K562 (cell line): Measurements from ENCODE around the gene CCDC93. TPM values are rescaled to one million over a fixed set of nuclear protein-coding genes. Genes with fewer than 3 reads are reported as not detected.

Experiments
- ATAC-seq: fragments of 200-7000 bp; cut with Tn5 transposase; 3 replicates; pipeline ENCODE4 v1.9.1; 2020; ENCODE audit warnings: moderate library complexity
- BruUV-seq: library from RNA; stranded (reverse); fragments of 400-500 nt; replicated peaks from 2 replicates; lab custom pipeline; 2021; lab: Mats Ljungman, UMichigan
- CTCF ChIA-PET: fragments of 300-600 bp; formaldehyde crosslinking; extraction: SDS; loops from one replicate; lab custom pipeline; 2021; ENCODE audit warnings: low intra/inter-chr PET ratio; lab: Yijun Ruan, JAX
- POLR2A ChIA-PET: fragments of 300-600, 350-650 bp; sonication (Branson Sonifier 250); formaldehyde crosslinking; extraction: SDS; loops from one replicate; lab custom pipeline; 2021; ENCODE audit warnings: antibody characterized with exemption, inconsistent platforms; lab: Yijun Ruan, JAX
- DNase-seq, 4 experiments: peaks; one replicate each; pipeline versions ENCODE4 v3.0.0 to v3.0.0-alpha.2; 2011 to 2018; ENCODE audit warnings: low spot score in 3 of 4, mixed read lengths in 3 of 4; ENCODE audit errors: extremely low read depth in 1 of 4
- FAIRE-seq: peaks from 2 replicates; lab custom pipeline; 2011; peaks lifted over from hg19 to GRCh38; lab: Jason Lieb, UNC
- H2AFZ ChIP-seq: 2 replicates; pipeline ENCODE4 v1.6.0; 2011; ENCODE audit warnings: low read depth, low read length, control low read depth, inconsistent platforms
- H3K27ac ChIP-seq: fragments of 200-600 bp; 3 replicates; pipeline ENCODE4 v1.8.0; 2011; ENCODE audit warnings: low read depth, mild to moderate bottlenecking, control low read depth, inconsistent platforms, low read length, moderate library complexity, mixed read lengths; ENCODE audit errors: extremely low read depth
- H3K27me3 ChIP-seq, 2 experiments: fragments of 300-600 bp in 1 of 2; 2 replicates in 1 of 2; 3 replicates in 1 of 2; pipeline versions ENCODE4 v1.6.0 to v1.8.0; 2011; ENCODE audit warnings: inconsistent platforms in 2 of 2, low read length in 2 of 2, mild to moderate bottlenecking in 1 of 2, mixed read lengths in 1 of 2, moderate library complexity in 1 of 2; ENCODE audit not compliant: control insufficient read depth in 2 of 2, insufficient read depth in 2 of 2
- H3K36me3 ChIP-seq: fragments of 300-600 bp; 3 replicates; pipeline ENCODE4 v1.8.0; 2011; ENCODE audit warnings: mild to moderate bottlenecking, low read length, inconsistent platforms; ENCODE audit not compliant: control insufficient read depth, insufficient read depth
- H3K4me1 ChIP-seq, 2 experiments: fragments of 200-600 bp in 1 of 2; replicated peaks in 1 of 2; 2 replicates in 1 of 2; 3 replicates in 1 of 2; pipeline versions ENCODE4 v1.5.1 to v1.8.0; 2011; ENCODE audit warnings: inconsistent platforms in 2 of 2, low read length in 2 of 2, mild to moderate bottlenecking in 1 of 2, mixed read lengths in 1 of 2, moderate library complexity in 1 of 2; ENCODE audit not compliant: control insufficient read depth in 2 of 2, insufficient read depth in 2 of 2
- H3K4me2 ChIP-seq: 2 replicates; pipeline ENCODE4 v1.6.1; 2011; ENCODE audit warnings: low read length, control low read depth, inconsistent platforms, mixed read lengths; ENCODE audit not compliant: insufficient read depth
- H3K4me3 ChIP-seq: fragments of 200-600 bp; sonication (generic), shearing (Covaris generic); 2 replicates; pipeline ENCODE4 v1.5.1; 2016; ENCODE audit warnings: control low read depth, inconsistent platforms
- H3K79me2 ChIP-seq: fragments of 200-600 bp; 3 replicates; pipeline ENCODE4 v1.8.0; 2011; ENCODE audit warnings: low read length, inconsistent platforms; ENCODE audit not compliant: control insufficient read depth, insufficient read depth
- H3K9ac ChIP-seq, 2 experiments: 2 replicates each; pipeline versions ENCODE4 v1.6.0 to v1.6.1; 2011; ENCODE audit warnings: low read depth in 2 of 2, low read length in 2 of 2, control low read depth in 1 of 2, inconsistent platforms in 1 of 2, mild to moderate bottlenecking in 1 of 2, mixed read lengths in 1 of 2; ENCODE audit not compliant: insufficient read depth in 1 of 2
- H3K9me1 ChIP-seq: one replicate; pipeline ENCODE4 v1.6.0; 2011; ENCODE audit warnings: inconsistent platforms, mild to moderate bottlenecking, low read length, moderate library complexity; ENCODE audit not compliant: control insufficient read depth, insufficient read depth
- H3K9me3 ChIP-seq: replicated peaks from 2 replicates; pipeline ENCODE4 v1.5.1; 2011; ENCODE audit warnings: low read depth, low read length, inconsistent platforms; ENCODE audit not compliant: control insufficient read depth, insufficient read depth
- H4K20me1 ChIP-seq: replicated peaks from 2 replicates; pipeline ENCODE4 v1.6.1; 2011; ENCODE audit warnings: low read length, inconsistent platforms, mixed read lengths; ENCODE audit not compliant: control insufficient read depth, insufficient read depth
- KDM1A ChIP-seq, 2 experiments: fragments of 450-650 bp; IDR thresholded peaks; 2 replicates each; pipeline ENCODE4 v1.6.1; 2016; ENCODE audit warnings: mild to moderate bottlenecking in 2 of 2
- LCOR ChIP-seq: sonication (generic); formaldehyde crosslinking; IDR thresholded peaks from 2 replicates; pipeline ENCODE4 v1.8.0; 2022; ENCODE audit warnings: mild to moderate bottlenecking, missing genetic modification reagents
- WGBS: fragments of 100-300 bp; shearing (Covaris generic); methylation state at CpG from one replicate; pipeline ENCODE4 v1.1.6; 2016; ENCODE audit warnings: low coverage, mixed read lengths; ENCODE audit not compliant: insufficient coverage; ENCODE audit errors: missing lambda C conversion rate; 5-methylcytosine and 5-hydroxymethylcytosine counted together
- in situ Hi-C: fragments of 300-500 bp; cut with MboI; formaldehyde crosslinking; loops from 4 replicates; pipeline ENCODE4 v1.15.0; 2018; ENCODE audit warnings: inconsistent platforms, mixed read lengths
- intact Hi-C: fragments of 100-400 bp; cut with micrococcal nuclease; formaldehyde crosslinking; loops from 2 replicates; pipeline ENCODE4 v1.14.2; 2022
- polyA plus RNA-seq, 8 experiments: library from polyadenylated mRNA; depleted of rRNA in 4 of 8; stranded (reverse) in 5 of 8; unstranded in 3 of 8; fragments of >200 nt; fragmentation: Nextera tagmentation in 2 of 8; fragmentation: Illumina TruSeq in 1 of 8; extraction: Ambion mirVana in 2 of 8; extraction: Trizol in 1 of 8; gene quantifications; 2 replicates each; pipeline versions ENCODE4 v1.2.1 to v1.2.3, GENCODE V29; 2011 to 2014; ENCODE audit warnings: inconsistent platforms in 1 of 8, missing spikeins in 1 of 8
- total RNA-seq, 7 experiments: library from RNA; depleted of rRNA in 6 of 7; stranded (reverse); fragments of >200 nt in 6 of 7; fragmentation: Illumina TruSeq in 2 of 7; extraction: Trizol in 2 of 7; gene quantifications; 2 replicates each; pipeline versions ENCODE4 v1.2.1 to v1.2.3, GENCODE V29; 2011 to 2021; ENCODE audit warnings: low replicate concordance in 1 of 7
- TF ChIP-seq, protein P1 (sequence below), 3 experiments: fragments of 200-800 bp in 1 of 3; sonication (Bioruptor generic) in 1 of 3; sonication (generic) in 1 of 3; formaldehyde crosslinking in 1 of 3; IDR thresholded peaks; 2 replicates each; pipeline versions ENCODE4 v1.6.1 to v1.8.0; 2016 to 2022; ENCODE audit warnings: mild to moderate bottlenecking in 2 of 3, missing compliant biosample characterization in 2 of 3, missing genetic modification characterization in 2 of 3, missing genetic modification reagents in 1 of 3

Gene CCDC93
- total and polyA plus RNA-seq, 9 of the 15 experiments (the other 6 are each of a cell fraction or from before 2014, with no cell fraction given), result 3.3 to 19.3 (median 12.4) TPM

DNA sequence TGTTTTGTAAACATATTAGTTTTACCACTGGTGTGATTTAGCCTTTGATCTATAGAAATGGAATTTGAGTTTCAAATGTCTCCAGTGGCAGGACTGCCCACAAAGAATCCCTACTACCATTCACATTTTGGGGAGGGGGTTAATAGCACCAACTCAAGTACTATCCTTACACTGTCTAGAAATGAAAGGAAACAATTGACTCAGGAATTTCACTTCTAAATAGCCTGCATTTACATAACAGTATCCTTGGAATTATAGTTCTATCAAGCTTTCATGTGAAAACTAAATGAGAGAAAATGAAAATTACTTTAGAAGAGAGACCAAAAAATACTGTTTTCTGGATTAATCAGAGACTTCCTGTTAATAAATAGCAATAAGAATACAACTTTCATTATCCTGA is 7.5 kb upstream of the CCDC93 start:
- BruUV-seq, result no TSS peak
- Histone ChIP-seq H3K27ac (no peak overlapping the region), H3K36me3 (no peaks in the 10 kb centered on the region), H3K27me3 (no peaks in the 10 kb centered on the region), H2AFZ (no peak overlapping the region), H4K20me1 (no peaks in the 10 kb centered on the region), H3K79me2 (no peaks in the 10 kb centered on the region), H3K9me1 (no peaks in the 10 kb centered on the region), H3K4me3 (no peak overlapping the region), H3K9ac (no peak overlapping the region), H3K4me2 (no peak overlapping the region), H3K4me1 (no peaks in the 10 kb centered on the region), H3K9me3 (peaks cover 3% of the 10 kb centered on the region; the same call in 1 of the 2 replicates)
- ATAC-seq (no peak), DNase-seq (no peak), FAIRE-seq (no peak)
- no peak for TF ChIP-seq LCOR (CRISPR knock-in tag)
- ChIA-PET POLR2A (no interaction called here), CTCF (no interaction called here)
- in situ Hi-C loops (no loop called here), intact Hi-C loops (no loop called here)

DNA sequence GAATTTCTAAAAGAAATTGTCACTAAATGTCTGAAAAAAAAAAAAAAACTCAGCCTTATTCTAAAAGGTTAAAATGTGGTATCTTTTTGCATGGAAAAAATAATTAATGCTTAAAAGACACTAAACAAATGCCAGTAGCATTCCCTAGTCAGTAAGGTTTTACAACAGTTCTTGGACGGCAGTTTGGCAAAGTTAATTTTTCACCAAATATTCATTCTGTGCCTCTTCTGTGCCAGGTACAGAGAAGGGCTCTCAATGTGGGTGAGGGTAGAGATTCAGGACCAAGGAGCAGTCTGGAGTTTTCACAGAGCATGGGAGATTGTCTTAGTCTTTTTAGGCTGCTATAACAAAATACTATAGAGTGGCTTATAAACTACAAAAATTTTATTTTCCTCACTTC is 6.0 kb upstream of the CCDC93 start:
- intact Hi-C loops (no loop called here), in situ Hi-C loops (no loop called here)
- 0% methylated on average over 1 of the region's 1 CpG for WGBS
- FAIRE-seq (no peak), DNase-seq (no peak), ATAC-seq (no peak)
- H3K9me1 ChIP-seq, result no peaks in the 10 kb centered on the region
- H3K36me3 ChIP-seq, result no peaks in the 10 kb centered on the region
- H3K9me3 ChIP-seq, result peaks cover 3% of the 10 kb centered on the region; the same call in 1 of the 2 replicates
- H3K9ac ChIP-seq, result no peak overlapping the region
- BruUV-seq, result no TSS peak
- H3K27ac ChIP-seq, result no peak overlapping the region
- H2AFZ ChIP-seq, result no peak overlapping the region
- H3K79me2 ChIP-seq, result no peaks in the 10 kb centered on the region
- ChIA-PET CTCF (no interaction called here), POLR2A (no interaction called here)
- H3K27me3 ChIP-seq, result no peaks in the 10 kb centered on the region
- no peaks in the 10 kb centered on the region for H4K20me1 ChIP-seq
- H3K4me3 ChIP-seq, result no peak overlapping the region
- no peak for TF ChIP-seq KDM1A (IDR thresholded peaks at IDR 0.05)
- TF ChIP-seq, protein P1, sequence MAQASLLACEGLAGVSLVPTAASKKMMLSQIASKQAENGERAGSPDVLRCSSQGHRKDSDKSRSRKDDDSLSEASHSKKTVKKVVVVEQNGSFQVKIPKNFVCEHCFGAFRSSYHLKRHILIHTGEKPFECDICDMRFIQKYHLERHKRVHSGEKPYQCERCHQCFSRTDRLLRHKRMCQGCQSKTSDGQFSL (CRISPR knock-in tag; IDR thresholded peaks at IDR 0.05), result no peak
- TF ChIP-seq, protein P1 (tag; IDR thresholded peaks at IDR 0.05), result no peak
- 0 out of 5 replicates have a peak, but pooled peaks cover 0 to 1% of the 10 kb centered on the region in 2 experiments for H3K4me1 ChIP-seq
- H3K4me2 ChIP-seq, result no peak overlapping the region
